ENCODE data around the gene ISYNA1.
A peak's percentile ranks its signal among the peaks of the same experiment; 100 is the strongest.

- TF ChIP-seq REST (IDR thresholded peaks at IDR 0.05), result no peak
- peak; percentile 19 for TF ChIP-seq CTCF (IDR thresholded peaks at IDR 0.05; ENCODE audit: low read depth, low read length, missing input control)
- no peak for TF ChIP-seq TAF1 (conservative IDR thresholded peaks at IDR 0.05)
- TF ChIP-seq GABPA (IDR thresholded peaks at IDR 0.05 in 1 of 2, conservative IDR thresholded peaks at IDR 0.05 in 1 of 2), result no peak
- no peak for TF ChIP-seq MAX (IDR thresholded peaks at IDR 0.05)
- TF ChIP-seq ZBTB33 (IDR thresholded peaks at IDR 0.05), result no peak
- TF ChIP-seq RAD21 (IDR thresholded peaks at IDR 0.05), result no peak
- TF ChIP-seq EGR1 (IDR thresholded peaks at IDR 0.05; ENCODE audit: low read depth in 2 of 2), result no peak
- TF ChIP-seq ATF3 (IDR thresholded peaks at IDR 0.05), result no peak
- TF ChIP-seq YY1 (IDR thresholded peaks at IDR 0.05), result no peak
Measured at GRCh38 chr19:18446811-18447359, 9.0 kb upstream of the ISYNA1 start.

All from liver (tissue), 3 donors.